ENCODE data around the gene LHX1.

DNA sequence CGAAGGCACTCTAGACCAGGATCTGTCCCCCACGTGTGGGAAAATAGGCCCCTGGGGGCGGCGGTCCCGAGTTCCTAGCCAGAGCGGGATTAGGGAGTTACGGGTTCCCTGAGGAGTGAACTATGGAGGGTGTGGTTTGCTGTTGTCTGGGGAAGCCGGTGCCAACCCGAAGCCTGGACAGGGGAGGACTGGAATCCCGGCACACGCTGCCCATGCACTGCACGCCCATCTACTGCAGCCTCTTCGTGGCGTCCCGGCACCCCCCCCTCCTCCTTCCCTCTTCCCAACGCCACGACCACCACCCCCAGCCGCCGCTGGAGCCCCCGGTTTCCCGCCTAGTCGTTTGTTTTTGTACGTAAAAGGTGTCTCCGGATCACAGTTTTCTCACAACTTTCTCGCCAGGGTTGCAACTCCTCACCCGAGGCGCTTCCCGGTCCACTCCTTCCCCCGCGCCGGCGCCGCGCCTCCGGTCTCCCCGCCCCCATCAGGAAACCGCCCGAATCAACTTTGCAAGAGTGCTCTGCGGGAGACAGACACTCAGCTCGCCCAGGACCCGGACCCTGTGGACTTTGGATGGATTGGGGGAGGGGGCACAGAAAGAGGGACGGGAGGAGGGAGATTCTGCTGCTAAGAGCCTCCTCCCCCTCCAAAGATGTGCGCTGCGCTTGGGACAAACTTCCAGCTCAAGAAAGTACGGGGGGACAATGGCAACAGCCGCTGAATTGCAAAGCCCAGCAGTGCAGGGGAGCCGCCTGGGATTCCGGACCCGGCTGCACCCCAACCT lies 1.4 kb upstream of the LHX1 start:
- TF ChIP-seq CTCF (IDR thresholded peaks at IDR 0.05), result no peak
- TF ChIP-seq POLR2A (IDR thresholded peaks at IDR 0.05), result no peak

All from body of pancreas (tissue), 4 donors.